HepG2 (cell line): ENCODE measurements around the gene EIF2B1. TPM values are rescaled to one million over a fixed set of nuclear protein-coding genes. Genes with fewer than 3 reads are reported as not detected.

Source experiments
- AHR ChIP-seq: IDR thresholded peaks from 2 replicates; pipeline ENCODE4 v1.6.1; 2018; ENCODE audit warnings: missing genetic modification reagents, missing compliant biosample characterization
- CHD4 ChIP-seq: fragments of 200-600 bp; sonication (generic); IDR thresholded peaks from 2 replicates; pipeline ENCODE4 v1.7.0; 2017; ENCODE audit warnings: mild to moderate bottlenecking, low read length, borderline replicate concordance
- FOXJ3 ChIP-seq: sonication (generic); formaldehyde crosslinking; IDR thresholded peaks from 2 replicates; pipeline ENCODE4 v1.4.0; 2020; ENCODE audit warnings: missing genetic modification reagents, mild to moderate bottlenecking, borderline replicate concordance
- GABPA ChIP-seq, 2 experiments: IDR thresholded peaks; 2 replicates each; pipeline ENCODE4 v1.6.1; 2011 to 2016; ENCODE audit warnings: low read depth in 2 of 2, low read length in 1 of 2, missing biosample characterization in 1 of 2, missing genetic modification characterization in 1 of 2
- MED1 ChIP-seq: sonication (generic); formaldehyde crosslinking; IDR thresholded peaks from 2 replicates; pipeline ENCODE4 v1.4.0; 2020; ENCODE audit warnings: missing genetic modification reagents
- SMAD1 ChIP-seq: sonication (generic); formaldehyde crosslinking; IDR thresholded peaks from 2 replicates; pipeline ENCODE4 v1.4.0; 2020; ENCODE audit warnings: missing genetic modification reagents, low read depth, mild to moderate bottlenecking, borderline replicate concordance
- TAF15 ChIP-seq: fragments of 200-400 bp; formaldehyde crosslinking; IDR thresholded peaks from one replicate; pipeline ENCODE4 v1.6.1; 2018; ENCODE audit warnings: mild to moderate bottlenecking, low read depth, low read length; ENCODE audit not compliant: poor library complexity, severe bottlenecking
- ZNF326 ChIP-seq: sonication (generic); formaldehyde crosslinking; IDR thresholded peaks from 2 replicates; pipeline ENCODE4 v1.4.0; 2020; ENCODE audit warnings: missing genetic modification reagents, borderline replicate concordance
- ZNF501 ChIP-seq: sonication (generic); formaldehyde crosslinking; IDR thresholded peaks from 2 replicates; pipeline ENCODE4 v1.5.1; 2020; ENCODE audit warnings: mild to moderate bottlenecking, moderate library complexity, missing genetic modification reagents
- ZNF530 ChIP-seq: sonication (generic); formaldehyde crosslinking; IDR thresholded peaks from 2 replicates; pipeline ENCODE4 v1.5.0; 2020; ENCODE audit warnings: low read depth, mild to moderate bottlenecking, missing genetic modification reagents
- polyA plus RNA-seq, 8 experiments: library from polyadenylated mRNA; depleted of rRNA in 3 of 8; stranded (reverse) in 7 of 8; unstranded in 1 of 8; fragments of >200 nt; fragmentation: Illumina TruSeq in 4 of 8; extraction: Trizol in 4 of 8; gene quantifications; 2 replicates each; pipeline versions ENCODE4 v1.2.1 to v1.2.3, GENCODE V29; 2011 to 2016; ENCODE audit warnings: low read depth in 4 of 8, missing spikeins in 1 of 8, mixed read lengths in 1 of 8; ENCODE audit not compliant: insufficient read depth in 1 of 8
- total RNA-seq, 5 experiments: library from RNA; depleted of rRNA; stranded (reverse); fragments of >200 nt; fragmentation: Illumina TruSeq; extraction: Trizol; gene quantifications; 2 replicates each; pipeline ENCODE4 v1.2.3, GENCODE V29; 2016; ENCODE audit warnings: low read depth in 1 of 5
- TF ChIP-seq, protein P1 (sequence below): sonication (generic); formaldehyde crosslinking; IDR thresholded peaks from 2 replicates; pipeline ENCODE4 v1.8.0; 2022; ENCODE audit warnings: mild to moderate bottlenecking, missing genetic modification reagents
- TF ChIP-seq, protein P2 (sequence below): sonication (generic); formaldehyde crosslinking; conservative IDR thresholded peaks from 2 replicates; pipeline ENCODE4 v1.8.0; 2022; ENCODE audit warnings: missing genetic modification reagents
- TF ChIP-seq, protein P3 (sequence below): sonication (generic); formaldehyde crosslinking; IDR thresholded peaks from 2 replicates; pipeline ENCODE4 v1.8.0; 2022; ENCODE audit warnings: missing genetic modification reagents, mild to moderate bottlenecking, moderate library complexity, borderline replicate concordance
- TF ChIP-seq, protein P4 (sequence below): sonication (generic); formaldehyde crosslinking; IDR thresholded peaks from 2 replicates; pipeline ENCODE4 v1.4.0; 2020; ENCODE audit warnings: missing genetic modification reagents, mild to moderate bottlenecking, borderline replicate concordance

Gene EIF2B1
- total and polyA plus RNA-seq, 2 of the 13 experiments (the other 11 are each of a cell fraction or from before 2014, with no cell fraction given) = 18.7 to 37.4 TPM

DNA sequence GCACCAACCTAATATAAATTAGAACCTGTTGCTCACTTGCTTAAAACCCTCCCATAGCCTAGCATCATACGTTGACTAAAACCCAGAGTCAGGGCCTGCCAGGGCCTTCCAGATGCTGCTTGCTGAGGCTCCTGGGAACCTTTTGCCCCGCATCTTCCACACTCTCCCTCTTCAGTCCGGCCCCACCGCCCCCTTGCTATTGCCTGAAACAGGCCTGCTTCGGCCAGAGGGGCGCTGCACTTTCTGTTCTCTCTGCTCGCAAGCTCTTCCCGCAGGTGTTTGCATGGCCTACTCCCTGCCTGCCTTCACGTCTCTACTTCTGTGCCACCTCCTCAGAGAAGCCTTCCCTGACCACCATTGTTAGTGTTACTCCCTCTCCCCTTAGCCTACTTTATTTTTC is 23.7 kb upstream of the EIF2B1 start (continued):
- TF ChIP-seq, protein P1, sequence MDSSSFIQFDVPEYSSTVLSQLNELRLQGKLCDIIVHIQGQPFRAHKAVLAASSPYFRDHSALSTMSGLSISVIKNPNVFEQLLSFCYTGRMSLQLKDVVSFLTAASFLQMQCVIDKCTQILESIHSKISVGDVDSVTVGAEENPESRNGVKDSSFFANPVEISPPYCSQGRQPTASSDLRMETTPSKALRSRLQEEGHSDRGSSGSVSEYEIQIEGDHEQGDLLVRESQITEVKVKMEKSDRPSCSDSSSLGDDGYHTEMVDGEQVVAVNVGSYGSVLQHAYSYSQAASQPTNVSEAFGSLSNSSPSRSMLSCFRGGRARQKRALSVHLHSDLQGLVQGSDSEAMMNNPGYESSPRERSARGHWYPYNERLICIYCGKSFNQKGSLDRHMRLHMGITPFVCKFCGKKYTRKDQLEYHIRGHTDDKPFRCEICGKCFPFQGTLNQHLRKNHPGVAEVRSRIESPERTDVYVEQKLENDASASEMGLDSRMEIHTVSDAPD (CRISPR knock-in tag) = no peak
- TF ChIP-seq, protein P2, sequence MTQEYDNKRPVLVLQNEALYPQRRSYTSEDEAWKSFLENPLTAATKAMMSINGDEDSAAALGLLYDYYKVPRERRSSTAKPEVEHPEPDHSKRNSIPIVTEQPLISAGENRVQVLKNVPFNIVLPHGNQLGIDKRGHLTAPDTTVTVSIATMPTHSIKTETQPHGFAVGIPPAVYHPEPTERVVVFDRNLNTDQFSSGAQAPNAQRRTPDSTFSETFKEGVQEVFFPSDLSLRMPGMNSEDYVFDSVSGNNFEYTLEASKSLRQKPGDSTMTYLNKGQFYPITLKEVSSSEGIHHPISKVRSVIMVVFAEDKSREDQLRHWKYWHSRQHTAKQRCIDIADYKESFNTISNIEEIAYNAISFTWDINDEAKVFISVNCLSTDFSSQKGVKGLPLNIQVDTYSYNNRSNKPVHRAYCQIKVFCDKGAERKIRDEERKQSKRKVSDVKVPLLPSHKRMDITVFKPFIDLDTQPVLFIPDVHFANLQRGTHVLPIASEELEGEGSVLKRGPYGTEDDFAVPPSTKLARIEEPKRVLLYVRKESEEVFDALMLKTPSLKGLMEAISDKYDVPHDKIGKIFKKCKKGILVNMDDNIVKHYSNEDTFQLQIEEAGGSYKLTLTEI = no peak
- TF ChIP-seq SMAD1 (CRISPR knock-in tag) (no peak), CHD4 (no peak), FOXJ3 (CRISPR knock-in tag) (no peak), GABPA (IDR thresholded peaks at IDR 0.05; ENCODE audit: low read depth, low read length) (no peak), GABPA (CRISPR knock-in tag; IDR thresholded peaks at IDR 0.05; ENCODE audit: low read depth) (no peak), MED1 (CRISPR knock-in tag) (no peak), ZNF501 (CRISPR knock-in tag) (no peak), ZNF530 (CRISPR knock-in tag) (no peak), AHR (CRISPR knock-in tag) (no peak), ZNF326 (CRISPR knock-in tag) (no peak), TAF15 (no peak)
- TF ChIP-seq, protein P3, sequence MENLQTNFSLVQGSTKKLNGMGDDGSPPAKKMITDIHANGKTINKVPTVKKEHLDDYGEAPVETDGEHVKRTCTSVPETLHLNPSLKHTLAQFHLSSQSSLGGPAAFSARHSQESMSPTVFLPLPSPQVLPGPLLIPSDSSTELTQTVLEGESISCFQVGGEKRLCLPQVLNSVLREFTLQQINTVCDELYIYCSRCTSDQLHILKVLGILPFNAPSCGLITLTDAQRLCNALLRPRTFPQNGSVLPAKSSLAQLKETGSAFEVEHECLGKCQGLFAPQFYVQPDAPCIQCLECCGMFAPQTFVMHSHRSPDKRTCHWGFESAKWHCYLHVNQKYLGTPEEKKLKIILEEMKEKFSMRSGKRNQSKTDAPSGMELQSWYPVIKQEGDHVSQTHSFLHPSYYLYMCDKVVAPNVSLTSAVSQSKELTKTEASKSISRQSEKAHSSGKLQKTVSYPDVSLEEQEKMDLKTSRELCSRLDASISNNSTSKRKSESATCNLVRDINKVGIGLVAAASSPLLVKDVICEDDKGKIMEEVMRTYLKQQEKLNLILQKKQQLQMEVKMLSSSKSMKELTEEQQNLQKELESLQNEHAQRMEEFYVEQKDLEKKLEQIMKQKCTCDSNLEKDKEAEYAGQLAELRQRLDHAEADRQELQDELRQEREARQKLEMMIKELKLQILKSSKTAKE (CRISPR knock-in tag) = no peak
- TF ChIP-seq, protein P4, sequence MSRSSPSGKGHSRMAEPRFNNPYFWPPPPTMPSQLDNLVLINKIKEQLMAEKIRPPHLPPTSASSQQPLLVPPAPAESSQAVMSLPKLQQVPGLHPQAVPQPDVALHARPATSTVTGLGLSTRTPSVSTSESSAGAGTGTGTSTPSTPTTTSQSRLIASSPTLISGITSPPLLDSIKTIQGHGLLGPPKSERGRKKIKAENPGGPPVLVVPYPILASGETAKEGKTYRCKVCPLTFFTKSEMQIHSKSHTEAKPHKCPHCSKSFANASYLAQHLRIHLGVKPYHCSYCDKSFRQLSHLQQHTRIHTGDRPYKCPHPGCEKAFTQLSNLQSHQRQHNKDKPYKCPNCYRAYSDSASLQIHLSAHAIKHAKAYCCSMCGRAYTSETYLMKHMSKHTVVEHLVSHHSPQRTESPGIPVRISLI (CRISPR knock-in tag) = no peak
